Measurements from ENCODE around the gene TNRC6B.

TNRC6B gene

GRCh38 chr22:40320687-40321086 is 143.0 kb downstream of the TNRC6B start (continued):
- no peak for TF ChIP-seq PATZ1 (tag by site-specific recombination; IDR thresholded peaks at IDR 0.05)
- TF ChIP-seq ZNF274 (IDR thresholded peaks at IDR 0.05; ENCODE audit: low read length), result no peak
- TF ChIP-seq ZNF274 (tag by site-specific recombination; IDR thresholded peaks at IDR 0.05; ENCODE audit: borderline replicate concordance), result no peak
- TF ChIP-seq ZNF548 (tag by site-specific recombination; IDR thresholded peaks at IDR 0.05), result no peak
- TF ChIP-seq ZNF350 (tag by site-specific recombination; IDR thresholded peaks at IDR 0.05), result no peak

- ChIA-PET CTCF (interaction anchor here (0.6 kb wide), 1 partner anchor 9 kb away, joined by 3 read pairs; no protein-coding TSS in a partner anchor), POLR2A (no interaction called here)
- TF ChIP-seq GFI1B (tag by site-specific recombination; IDR thresholded peaks at IDR 0.05) (no peak), SCRT1 (tag by site-specific recombination; IDR thresholded peaks at IDR 0.05; ENCODE audit: borderline replicate concordance) (no peak), ZNF324 (tag by site-specific recombination; IDR thresholded peaks at IDR 0.05) (no peak), ZNF311 (tag by site-specific recombination; IDR thresholded peaks at IDR 0.05; ENCODE audit: borderline replicate concordance) (no peak), HIC1 (tag by site-specific recombination; IDR thresholded peaks at IDR 0.05) (no peak), ZNF169 (tag by site-specific recombination; IDR thresholded peaks at IDR 0.05) (no peak), ZNF335 (tag by site-specific recombination; conservative IDR thresholded peaks at IDR 0.05) (no peak), YY2 (tag by site-specific recombination; IDR thresholded peaks at IDR 0.05) (no peak), BCL11A (tag by site-specific recombination; IDR thresholded peaks at IDR 0.05; ENCODE audit: low read depth) (no peak), KLF7 (tag by site-specific recombination; IDR thresholded peaks at IDR 0.05; ENCODE audit: borderline replicate concordance) (no peak), HOXA7 (CRISPR knock-in tag; IDR thresholded peaks at IDR 0.05; ENCODE audit: borderline replicate concordance) (no peak)
- TF ChIP-seq, protein P1, sequence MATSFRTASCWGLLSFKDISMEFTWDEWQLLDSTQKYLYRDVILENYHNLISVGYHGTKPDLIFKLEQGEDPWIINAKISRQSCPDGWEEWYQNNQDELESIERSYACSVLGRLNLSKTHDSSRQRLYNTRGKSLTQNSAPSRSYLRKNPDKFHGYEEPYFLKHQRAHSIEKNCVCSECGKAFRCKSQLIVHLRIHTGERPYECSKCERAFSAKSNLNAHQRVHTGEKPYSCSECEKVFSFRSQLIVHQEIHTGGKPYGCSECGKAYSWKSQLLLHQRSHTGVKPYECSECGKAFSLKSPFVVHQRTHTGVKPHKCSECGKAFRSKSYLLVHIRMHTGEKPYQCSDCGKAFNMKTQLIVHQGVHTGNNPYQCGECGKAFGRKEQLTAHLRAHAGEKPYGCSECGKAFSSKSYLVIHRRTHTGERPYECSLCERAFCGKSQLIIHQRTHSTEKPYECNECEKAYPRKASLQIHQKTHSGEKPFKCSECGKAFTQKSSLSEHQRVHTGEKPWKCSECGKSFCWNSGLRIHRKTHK (tag by site-specific recombination; IDR thresholded peaks at IDR 0.05), result no peak
- TF ChIP-seq, protein P2, sequence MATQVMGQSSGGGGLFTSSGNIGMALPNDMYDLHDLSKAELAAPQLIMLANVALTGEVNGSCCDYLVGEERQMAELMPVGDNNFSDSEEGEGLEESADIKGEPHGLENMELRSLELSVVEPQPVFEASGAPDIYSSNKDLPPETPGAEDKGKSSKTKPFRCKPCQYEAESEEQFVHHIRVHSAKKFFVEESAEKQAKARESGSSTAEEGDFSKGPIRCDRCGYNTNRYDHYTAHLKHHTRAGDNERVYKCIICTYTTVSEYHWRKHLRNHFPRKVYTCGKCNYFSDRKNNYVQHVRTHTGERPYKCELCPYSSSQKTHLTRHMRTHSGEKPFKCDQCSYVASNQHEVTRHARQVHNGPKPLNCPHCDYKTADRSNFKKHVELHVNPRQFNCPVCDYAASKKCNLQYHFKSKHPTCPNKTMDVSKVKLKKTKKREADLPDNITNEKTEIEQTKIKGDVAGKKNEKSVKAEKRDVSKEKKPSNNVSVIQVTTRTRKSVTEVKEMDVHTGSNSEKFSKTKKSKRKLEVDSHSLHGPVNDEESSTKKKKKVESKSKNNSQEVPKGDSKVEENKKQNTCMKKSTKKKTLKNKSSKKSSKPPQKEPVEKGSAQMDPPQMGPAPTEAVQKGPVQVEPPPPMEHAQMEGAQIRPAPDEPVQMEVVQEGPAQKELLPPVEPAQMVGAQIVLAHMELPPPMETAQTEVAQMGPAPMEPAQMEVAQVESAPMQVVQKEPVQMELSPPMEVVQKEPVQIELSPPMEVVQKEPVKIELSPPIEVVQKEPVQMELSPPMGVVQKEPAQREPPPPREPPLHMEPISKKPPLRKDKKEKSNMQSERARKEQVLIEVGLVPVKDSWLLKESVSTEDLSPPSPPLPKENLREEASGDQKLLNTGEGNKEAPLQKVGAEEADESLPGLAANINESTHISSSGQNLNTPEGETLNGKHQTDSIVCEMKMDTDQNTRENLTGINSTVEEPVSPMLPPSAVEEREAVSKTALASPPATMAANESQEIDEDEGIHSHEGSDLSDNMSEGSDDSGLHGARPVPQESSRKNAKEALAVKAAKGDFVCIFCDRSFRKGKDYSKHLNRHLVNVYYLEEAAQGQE (tag by site-specific recombination; IDR thresholded peaks at IDR 0.05), result no peak
- Histone ChIP-seq H3K36me3 (ENCODE audit: control insufficient read depth in 2 of 2, insufficient read depth in 1 of 2, low read length in 2 of 2) (peaks cover 25 to 60% of the 10 kb centered on the region in 2 experiments), H3K9me3 (ENCODE audit: control insufficient read depth, insufficient read depth, low read depth, low read length) (no peaks in the 10 kb centered on the region), H3K27ac (ENCODE audit: extremely low read depth, low read depth, low read length) (no peak overlapping the region), H3K4me3 (ENCODE audit: low read depth, low read length) (no peak overlapping the region), H3K4me1 (ENCODE audit: control insufficient read depth, insufficient read depth, low read length) (peaks cover 7% of the 10 kb centered on the region; the same call in 1 of the 2 replicates)
Measured at GRCh38 chr22:40322021-40322420, 144.3 kb downstream of the TNRC6B start.
